ENCODE results near the gene CXCL6. TPM values are rescaled to one million over a fixed set of nuclear protein-coding genes. Genes with fewer than 3 reads are reported as not detected.

The CXCL6 gene
- total RNA-seq, 1 experiment from 2014 or later, result not detected

- no peak overlapping the region for H3K4me3 ChIP-seq (replicated peaks in 1 of 2; ENCODE audit: low read depth in 1 of 2, low read length in 2 of 2)
- RAD21 ChIA-PET (ENCODE audit: low non-redundant PET in 1 of 2, low total read pairs in 2 of 2, uncharacterized antibody in 2 of 2, unreplicated experiment in 2 of 2), result no interaction called here
- TF ChIP-seq, protein P1, sequence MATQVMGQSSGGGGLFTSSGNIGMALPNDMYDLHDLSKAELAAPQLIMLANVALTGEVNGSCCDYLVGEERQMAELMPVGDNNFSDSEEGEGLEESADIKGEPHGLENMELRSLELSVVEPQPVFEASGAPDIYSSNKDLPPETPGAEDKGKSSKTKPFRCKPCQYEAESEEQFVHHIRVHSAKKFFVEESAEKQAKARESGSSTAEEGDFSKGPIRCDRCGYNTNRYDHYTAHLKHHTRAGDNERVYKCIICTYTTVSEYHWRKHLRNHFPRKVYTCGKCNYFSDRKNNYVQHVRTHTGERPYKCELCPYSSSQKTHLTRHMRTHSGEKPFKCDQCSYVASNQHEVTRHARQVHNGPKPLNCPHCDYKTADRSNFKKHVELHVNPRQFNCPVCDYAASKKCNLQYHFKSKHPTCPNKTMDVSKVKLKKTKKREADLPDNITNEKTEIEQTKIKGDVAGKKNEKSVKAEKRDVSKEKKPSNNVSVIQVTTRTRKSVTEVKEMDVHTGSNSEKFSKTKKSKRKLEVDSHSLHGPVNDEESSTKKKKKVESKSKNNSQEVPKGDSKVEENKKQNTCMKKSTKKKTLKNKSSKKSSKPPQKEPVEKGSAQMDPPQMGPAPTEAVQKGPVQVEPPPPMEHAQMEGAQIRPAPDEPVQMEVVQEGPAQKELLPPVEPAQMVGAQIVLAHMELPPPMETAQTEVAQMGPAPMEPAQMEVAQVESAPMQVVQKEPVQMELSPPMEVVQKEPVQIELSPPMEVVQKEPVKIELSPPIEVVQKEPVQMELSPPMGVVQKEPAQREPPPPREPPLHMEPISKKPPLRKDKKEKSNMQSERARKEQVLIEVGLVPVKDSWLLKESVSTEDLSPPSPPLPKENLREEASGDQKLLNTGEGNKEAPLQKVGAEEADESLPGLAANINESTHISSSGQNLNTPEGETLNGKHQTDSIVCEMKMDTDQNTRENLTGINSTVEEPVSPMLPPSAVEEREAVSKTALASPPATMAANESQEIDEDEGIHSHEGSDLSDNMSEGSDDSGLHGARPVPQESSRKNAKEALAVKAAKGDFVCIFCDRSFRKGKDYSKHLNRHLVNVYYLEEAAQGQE (IDR thresholded peaks at IDR 0.05; ENCODE audit: low read depth), result no peak
- no peak for TF ChIP-seq ELF1 (IDR thresholded peaks at IDR 0.05; ENCODE audit: borderline replicate concordance, low read depth)
- TF ChIP-seq ZNF274 (IDR thresholded peaks at IDR 0.05; ENCODE audit: low read depth, low read length), result no peak
- no peak for TF ChIP-seq CEBPB (IDR thresholded peaks at IDR 0.05; ENCODE audit: low read depth)
- H3K36me3 ChIP-seq (ENCODE audit: control insufficient read depth in 1 of 2, insufficient read depth in 2 of 2, low read length in 2 of 2), result no peaks in the 10 kb centered on the region
- no peak for ATAC-seq
- no peak overlapping the region for H3K9ac ChIP-seq (ENCODE audit: low read length)
- intact Hi-C loops (cut with micrococcal nuclease), result no loop called here
- H3K9me2 ChIP-seq (ENCODE audit: insufficient read depth), result no peaks in the 10 kb centered on the region
- no peaks in the 10 kb centered on the region for H3K79me2 ChIP-seq (ENCODE audit: insufficient read depth, low read length)
- no TSS peak for BruUV-seq (replicated peaks)
- no peak overlapping the region for H3K4me2 ChIP-seq (ENCODE audit: low read length)
- no peak for DNase-seq (ENCODE audit: low read depth, low spot score)
- no peaks in the 10 kb centered on the region for H3K9me3 ChIP-seq (ENCODE audit: control insufficient read depth in 1 of 2, insufficient read depth in 1 of 2, low read depth in 1 of 2, low read length in 2 of 2)
- H3K27me3 ChIP-seq (ENCODE audit: insufficient read depth, low read length), result no peaks in the 10 kb centered on the region
- POLR2A ChIA-PET, result no interaction called here
- CTCF ChIA-PET, result no interaction called here
- H3K4me1 ChIP-seq (ENCODE audit: control insufficient read depth in 1 of 2, insufficient read depth in 2 of 2, low read length in 2 of 2), result no peaks in the 10 kb centered on the region; a peak in 1 of 4 replicates
- H3K27ac ChIP-seq (ENCODE audit: low read depth, low read length), result no peak overlapping the region
- no peaks in the 10 kb centered on the region for H4K20me1 ChIP-seq (ENCODE audit: insufficient read depth)
- no peak overlapping the region for H2AFZ ChIP-seq (ENCODE audit: low read depth, low read length, poor library complexity, severe bottlenecking)
These were observed 3.2 kb downstream of the CXCL6 start for GRCh38 chr4:73839715-73840114.

DNA sequence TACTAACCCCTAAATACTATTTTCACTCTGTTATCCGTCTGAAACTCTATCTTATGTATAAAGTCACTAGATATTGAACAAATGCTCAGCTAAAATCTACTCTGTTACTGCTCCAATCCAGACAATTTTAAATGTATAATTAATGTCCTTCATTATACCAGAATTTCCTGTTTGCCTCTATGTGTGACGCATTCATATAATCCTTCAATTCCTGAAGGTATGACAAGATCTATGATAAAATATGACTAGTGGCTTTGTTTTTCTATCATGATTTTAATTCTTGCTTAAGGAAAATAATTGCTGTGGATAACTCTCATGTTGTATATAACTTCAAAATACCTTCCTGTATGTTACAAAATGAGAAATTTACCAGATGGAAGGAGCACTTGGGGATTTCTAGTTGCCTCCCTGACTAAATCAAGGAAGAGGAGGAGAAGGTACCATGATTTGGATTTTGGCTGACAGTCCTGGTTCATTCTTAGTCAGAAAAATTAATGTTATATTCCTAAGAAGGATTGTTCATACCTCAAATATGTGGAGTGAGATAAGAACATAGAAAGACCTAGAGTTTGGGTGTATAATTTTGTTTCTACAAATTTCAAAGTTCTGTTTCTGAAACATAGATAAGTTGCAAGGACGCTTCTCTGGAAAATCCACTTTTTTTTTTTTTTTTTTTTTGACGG, 4.9 kb downstream of the CXCL6 start:
- no peaks in the 10 kb centered on the region for H3K9me2 ChIP-seq (ENCODE audit: insufficient read depth)
- no peak overlapping the region for H3K27ac ChIP-seq (ENCODE audit: low read depth, low read length)
- no peaks in the 10 kb centered on the region for H3K9me3 ChIP-seq (ENCODE audit: control insufficient read depth in 1 of 2, insufficient read depth in 1 of 2, low read depth in 1 of 2, low read length in 2 of 2)
- no peaks in the 10 kb centered on the region for H3K36me3 ChIP-seq (ENCODE audit: control insufficient read depth in 1 of 2, insufficient read depth in 2 of 2, low read length in 2 of 2)
- intact Hi-C loops (cut with micrococcal nuclease), result no loop called here
- no TSS peak for BruUV-seq (replicated peaks)
- H3K9ac ChIP-seq (ENCODE audit: low read length), result no peak overlapping the region
- DNase-seq (ENCODE audit: low read depth, low spot score) (no peak), ATAC-seq (no peak)
- no peaks in the 10 kb centered on the region; a peak in 1 of 4 replicates for H3K4me1 ChIP-seq (ENCODE audit: control insufficient read depth in 1 of 2, insufficient read depth in 2 of 2, low read length in 2 of 2)
- CTCF ChIA-PET, result interaction anchor here (0.8 kb wide), 1 partner anchor 23 kb away, joined by 5 read pairs; no protein-coding TSS in a partner anchor
- H4K20me1 ChIP-seq (ENCODE audit: insufficient read depth), result no peaks in the 10 kb centered on the region
- no peaks in the 10 kb centered on the region for H3K79me2 ChIP-seq (ENCODE audit: insufficient read depth, low read length)
- no peak overlapping the region for H3K4me3 ChIP-seq (replicated peaks in 1 of 2; ENCODE audit: low read depth in 1 of 2, low read length in 2 of 2)
- H2AFZ ChIP-seq (ENCODE audit: low read depth, low read length, poor library complexity, severe bottlenecking), result no peak overlapping the region
- H3K4me2 ChIP-seq (ENCODE audit: low read length), result no peak overlapping the region
- H3K27me3 ChIP-seq (ENCODE audit: insufficient read depth, low read length), result no peaks in the 10 kb centered on the region
- POLR2A ChIA-PET, result no interaction called here
- RAD21 ChIA-PET (ENCODE audit: low non-redundant PET in 1 of 2, low total read pairs in 2 of 2, uncharacterized antibody in 2 of 2, unreplicated experiment in 2 of 2), result no interaction called here
- TF ChIP-seq POLR2A (IDR thresholded peaks at IDR 0.05; ENCODE audit: borderline replicate concordance, extremely low read depth, insufficient read depth, insufficient read length) (no peak), FOSL1 (IDR thresholded peaks at IDR 0.05; ENCODE audit: low read depth) (no peak), POLR2AphosphoS5 (IDR thresholded peaks at IDR 0.05; ENCODE audit: low read depth, low read length) (no peak), SIN3A (IDR thresholded peaks at IDR 0.05; ENCODE audit: low read depth) (no peak), TCF7L2 (IDR thresholded peaks at IDR 0.05; ENCODE audit: borderline replicate concordance, extremely low read depth, insufficient read depth, insufficient read length) (no peak), YY1 (IDR thresholded peaks at IDR 0.05; ENCODE audit: extremely low read depth, insufficient replicate concordance, low read depth, low read length) (no peak), CEBPB (IDR thresholded peaks at IDR 0.05; ENCODE audit: low read depth) (no peak), SP1 (IDR thresholded peaks at IDR 0.05; ENCODE audit: low read depth) (no peak), RAD21 (IDR thresholded peaks at IDR 0.05; ENCODE audit: low read depth) (no peak)
- TF ChIP-seq, protein P2, sequence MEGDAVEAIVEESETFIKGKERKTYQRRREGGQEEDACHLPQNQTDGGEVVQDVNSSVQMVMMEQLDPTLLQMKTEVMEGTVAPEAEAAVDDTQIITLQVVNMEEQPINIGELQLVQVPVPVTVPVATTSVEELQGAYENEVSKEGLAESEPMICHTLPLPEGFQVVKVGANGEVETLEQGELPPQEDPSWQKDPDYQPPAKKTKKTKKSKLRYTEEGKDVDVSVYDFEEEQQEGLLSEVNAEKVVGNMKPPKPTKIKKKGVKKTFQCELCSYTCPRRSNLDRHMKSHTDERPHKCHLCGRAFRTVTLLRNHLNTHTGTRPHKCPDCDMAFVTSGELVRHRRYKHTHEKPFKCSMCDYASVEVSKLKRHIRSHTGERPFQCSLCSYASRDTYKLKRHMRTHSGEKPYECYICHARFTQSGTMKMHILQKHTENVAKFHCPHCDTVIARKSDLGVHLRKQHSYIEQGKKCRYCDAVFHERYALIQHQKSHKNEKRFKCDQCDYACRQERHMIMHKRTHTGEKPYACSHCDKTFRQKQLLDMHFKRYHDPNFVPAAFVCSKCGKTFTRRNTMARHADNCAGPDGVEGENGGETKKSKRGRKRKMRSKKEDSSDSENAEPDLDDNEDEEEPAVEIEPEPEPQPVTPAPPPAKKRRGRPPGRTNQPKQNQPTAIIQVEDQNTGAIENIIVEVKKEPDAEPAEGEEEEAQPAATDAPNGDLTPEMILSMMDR (IDR thresholded peaks at IDR 0.05 in 2 of 3, conservative IDR thresholded peaks at IDR 0.05 in 1 of 3; ENCODE audit: borderline replicate concordance in 1 of 3, insufficient read depth in 1 of 3, low read depth in 2 of 3, low read length in 2 of 3), result no peak
- TF ChIP-seq, protein P3, sequence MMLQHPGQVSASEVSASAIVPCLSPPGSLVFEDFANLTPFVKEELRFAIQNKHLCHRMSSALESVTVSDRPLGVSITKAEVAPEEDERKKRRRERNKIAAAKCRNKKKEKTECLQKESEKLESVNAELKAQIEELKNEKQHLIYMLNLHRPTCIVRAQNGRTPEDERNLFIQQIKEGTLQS (IDR thresholded peaks at IDR 0.05), result no peak
- TF ChIP-seq, protein P4, sequence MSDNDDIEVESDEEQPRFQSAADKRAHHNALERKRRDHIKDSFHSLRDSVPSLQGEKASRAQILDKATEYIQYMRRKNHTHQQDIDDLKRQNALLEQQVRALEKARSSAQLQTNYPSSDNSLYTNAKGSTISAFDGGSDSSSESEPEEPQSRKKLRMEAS (IDR thresholded peaks at IDR 0.05), result no peak

All from HCT116 (cell line).